ENCODE data around the gene XPO4.

GRCh38 chr13:20796791-20797508 lies 105.6 kb downstream of the XPO4 start:
- no peak for TF ChIP-seq CTCF (IDR thresholded peaks at IDR 0.05; ENCODE audit: insufficient read depth, low read length, poor library complexity, severe bottlenecking)
- TF ChIP-seq EZH2phosphoT487 (conservative IDR thresholded peaks at IDR 0.05; ENCODE audit: low read length), result no peak

All from SU-DHL-6 (cell line).